A549 (cell line): ENCODE measurements around the gene PNMA1. TPM values are rescaled to one million over a fixed set of nuclear protein-coding genes. Genes with fewer than 3 reads are reported as not detected.

Experiments used
- ATAC-seq, 2 experiments: fragments of 200-7000 bp in 1 of 2; fragments of >200 bp in 1 of 2; cut with Nextera tagmentation in 1 of 2; cut with Tn5 transposase in 1 of 2; 3 replicates each; pipeline versions ENCODE4 v1.8.0 to v1.9.1; 2018 to 2020; ENCODE audit warnings: mild to moderate bottlenecking in 1 of 2, moderate library complexity in 1 of 2
- CTCF ChIA-PET: fragments of 300-600 bp; sonication (Branson Sonifier 250); formaldehyde crosslinking; extraction: SDS; loops from one replicate; lab custom pipeline; 2021; ENCODE audit warnings: antibody characterized with exemption, inconsistent platforms; lab: Yijun Ruan, JAX
- POLR2A ChIA-PET: fragments of 350-600 bp; formaldehyde crosslinking; extraction: SDS; loops from one replicate; lab custom pipeline; 2021; ENCODE audit warnings: antibody characterized with exemption, inconsistent platforms; lab: Yijun Ruan, JAX
- DNase-seq, 2 experiments: peaks; one replicate each; pipeline versions ENCODE4 v3.0.0 to v3.0.0-alpha.2; 2011 to 2016; ENCODE audit warnings: low read depth in 1 of 2, low spot score in 1 of 2
- FAIRE-seq: peaks from 2 replicates; lab custom pipeline; 2011; peaks lifted over from hg19 to GRCh38; lab: Jason Lieb, UNC
- H3K27ac ChIP-seq, 2 experiments: fragments of >200 bp; sonication (Bioruptor Twin); formaldehyde crosslinking; 3 replicates each; pipeline ENCODE4 v1.5.1; 2016 to 2017
- H3K4me1 ChIP-seq: fragments of >200 bp; sonication (Bioruptor Twin); formaldehyde crosslinking; 3 replicates; pipeline ENCODE4 v1.6.1; 2016
- H3K4me2 ChIP-seq: fragments of >200 bp; sonication (Bioruptor Twin); formaldehyde crosslinking; 3 replicates; pipeline ENCODE4 v1.6.1; 2016
- H3K4me3 ChIP-seq: fragments of >200 bp; sonication (Bioruptor Twin); formaldehyde crosslinking; 3 replicates; pipeline ENCODE4 v1.5.1; 2016
- H3K9me3 ChIP-seq: fragments of >200 bp; sonication (Bioruptor Twin); formaldehyde crosslinking; 3 replicates; pipeline ENCODE4 v1.6.1; 2016
- CBX2 ChIP-seq: fragments of 200-600 bp; sonication (generic); IDR thresholded peaks from 2 replicates; pipeline ENCODE4 v1.6.1; 2016; ENCODE audit warnings: low read depth, mild to moderate bottlenecking, borderline replicate concordance
- CHD2 ChIP-seq: fragments of 150-350 bp; IDR thresholded peaks from 2 replicates; pipeline ENCODE4 v1.6.1; 2014; ENCODE audit warnings: low read length; ENCODE audit not compliant: partially characterized antibody
- CHD4 ChIP-seq: fragments of 200-600 bp; sonication (generic); IDR thresholded peaks from 2 replicates; pipeline ENCODE4 v1.6.1; 2016; ENCODE audit warnings: antibody characterized with exemption, mild to moderate bottlenecking, borderline replicate concordance
- CTCF ChIP-seq: fragments of >200 bp; sonication (Bioruptor Twin); formaldehyde crosslinking; IDR thresholded peaks from 3 replicates; pipeline ENCODE4 v1.5.1; 2016
- EP300 ChIP-seq, 2 experiments: fragments of >200 bp; sonication (Bioruptor Twin); formaldehyde crosslinking; IDR thresholded peaks; 2 replicates in 1 of 2; 3 replicates in 1 of 2; pipeline ENCODE4 v1.6.1; 2016 to 2017
- GATA3 ChIP-seq: IDR thresholded peaks from 2 replicates; pipeline ENCODE4 v1.6.1; 2012; ENCODE audit warnings: borderline replicate concordance
- HMGXB4 ChIP-seq: fragments of 250-450 bp; sonication (Bioruptor Pico); IDR thresholded peaks from 2 replicates; pipeline ENCODE4 v1.5.0; 2021; ENCODE audit warnings: mild to moderate bottlenecking, moderate library complexity, borderline replicate concordance
- HOXB13 ChIP-seq: fragments of 250-450 bp; sonication (Bioruptor Pico); IDR thresholded peaks from 2 replicates; pipeline ENCODE4 v1.5.0; 2020; ENCODE audit warnings: low read depth, mild to moderate bottlenecking, moderate library complexity
- JUNB ChIP-seq: fragments of >200 bp; sonication (Bioruptor Twin); formaldehyde crosslinking; IDR thresholded peaks from 2 replicates; pipeline ENCODE4 v1.6.1; 2016
- KDM5A ChIP-seq: fragments of 200-600 bp; sonication (generic); IDR thresholded peaks from 2 replicates; pipeline ENCODE4 v1.6.1; 2016; ENCODE audit warnings: antibody characterized with exemption, mild to moderate bottlenecking
- RAD21 ChIP-seq, 2 experiments: fragments of >200 bp in 1 of 2; sonication (Bioruptor Twin) in 1 of 2; formaldehyde crosslinking in 1 of 2; IDR thresholded peaks in 1 of 2; conservative IDR thresholded peaks in 1 of 2; 2 replicates in 1 of 2; 3 replicates in 1 of 2; pipeline ENCODE4 v1.6.1; 2012 to 2018; ENCODE audit warnings: inconsistent platforms in 1 of 2
- RFX5 ChIP-seq: fragments of 450-650 bp; IDR thresholded peaks from 2 replicates; pipeline ENCODE4 v1.7.1; 2014; ENCODE audit warnings: antibody characterized with exemption, mild to moderate bottlenecking, moderate library complexity
- SMC3 ChIP-seq: fragments of >200 bp; sonication (Bioruptor Twin); formaldehyde crosslinking; IDR thresholded peaks from 3 replicates; pipeline ENCODE4 v1.6.1; 2018; ENCODE audit warnings: inconsistent platforms
- TP53 ChIP-seq: fragments of 250-450 bp; sonication (Bioruptor Pico); IDR thresholded peaks from 2 replicates; pipeline ENCODE4 v1.5.0; 2021; ENCODE audit warnings: mild to moderate bottlenecking, moderate library complexity
- USF2 ChIP-seq: fragments of 450-650 bp; IDR thresholded peaks from 2 replicates; pipeline ENCODE4 v1.6.1; 2014; ENCODE audit warnings: antibody characterized with exemption
- ZC3H11A ChIP-seq: fragments of 450-650 bp; IDR thresholded peaks from 2 replicates; pipeline ENCODE4 v1.6.1; 2014; ENCODE audit warnings: antibody characterized with exemption, mild to moderate bottlenecking
- ZNF302 ChIP-seq: fragments of 250-450 bp; sonication (Bioruptor Pico); IDR thresholded peaks from 2 replicates; pipeline ENCODE4 v1.9.0; 2021; ENCODE audit warnings: inconsistent platforms, mild to moderate bottlenecking, moderate library complexity
- WGBS: methylation state at CpG from one replicate; pipeline ENCODE4 v1.1.6; 2017; ENCODE audit errors: missing lambda C conversion rate; 5-methylcytosine and 5-hydroxymethylcytosine counted together
- polyA plus RNA-seq, 4 experiments: library from polyadenylated mRNA; depleted of rRNA in 3 of 4; stranded (reverse); fragments of >200 nt; fragmentation: RNase III in 1 of 4; extraction: RNeasy Plus Mini Kit Qiagen cat#74134 plus additional on column Dnase treatment in 1 of 4; gene quantifications; 2 replicates in 3 of 4; 3 replicates in 1 of 4; pipeline ENCODE4 v1.2.3, GENCODE V29; 2011 to 2017
- TF ChIP-seq, protein P1 (sequence below): fragments of >200 bp; sonication (Bioruptor Twin); formaldehyde crosslinking; IDR thresholded peaks from 3 replicates; pipeline ENCODE4 v1.6.1; 2016
- TF ChIP-seq, protein P2 (sequence below): fragments of 150-350 bp; IDR thresholded peaks from 2 replicates; pipeline ENCODE4 v1.6.1; 2014; ENCODE audit warnings: low read depth, mild to moderate bottlenecking, low read length
- TF ChIP-seq, protein P3 (sequence below): fragments of 250-450 bp; sonication (Bioruptor Pico); IDR thresholded peaks from 2 replicates; pipeline ENCODE4 v1.5.0; 2020; ENCODE audit warnings: low read depth, mild to moderate bottlenecking, moderate library complexity
- TF ChIP-seq, protein P4 (sequence below): fragments of 200-600 bp; sonication (generic); IDR thresholded peaks from 2 replicates; pipeline ENCODE4 v1.6.1; 2016; ENCODE audit warnings: antibody characterized with exemption, mild to moderate bottlenecking, moderate library complexity

Gene PNMA1
- polyA plus RNA-seq, 2 of the 4 experiments (the other 2 are of a cell fraction): 21.2 to 47.3 TPM

GRCh38 chr14:73674986-73675385, 39.2 kb downstream of the PNMA1 start:
- ChIA-PET POLR2A (no interaction called here), CTCF (interaction anchor here (0.6 to 1.7 kb wide), 5 partner anchors 13 to 594 kb away, joined by 3 to 10 read pairs (median 6); no protein-coding TSS in a partner anchor)
- TF ChIP-seq USF2 (no peak), GATA3 (no peak)
- TF ChIP-seq, protein P1, sequence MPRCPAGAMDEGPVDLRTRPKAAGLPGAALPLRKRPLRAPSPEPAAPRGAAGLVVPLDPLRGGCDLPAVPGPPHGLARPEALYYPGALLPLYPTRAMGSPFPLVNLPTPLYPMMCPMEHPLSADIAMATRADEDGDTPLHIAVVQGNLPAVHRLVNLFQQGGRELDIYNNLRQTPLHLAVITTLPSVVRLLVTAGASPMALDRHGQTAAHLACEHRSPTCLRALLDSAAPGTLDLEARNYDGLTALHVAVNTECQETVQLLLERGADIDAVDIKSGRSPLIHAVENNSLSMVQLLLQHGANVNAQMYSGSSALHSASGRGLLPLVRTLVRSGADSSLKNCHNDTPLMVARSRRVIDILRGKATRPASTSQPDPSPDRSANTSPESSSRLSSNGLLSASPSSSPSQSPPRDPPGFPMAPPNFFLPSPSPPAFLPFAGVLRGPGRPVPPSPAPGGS: no peak
- Histone ChIP-seq H3K4me2 (no peak overlapping the region), H3K27ac (no peak overlapping the region), H3K4me1 (peaks cover 5% of the 10 kb centered on the region; the same call in 1 of the 3 replicates), H3K4me3 (no peak overlapping the region), H3K9me3 (no peaks in the 10 kb centered on the region)
- ATAC-seq: no peak
- no peak for FAIRE-seq
- 94% methylated on average over 3 of the region's 3 CpGs for WGBS
- no peak for DNase-seq

DNA sequence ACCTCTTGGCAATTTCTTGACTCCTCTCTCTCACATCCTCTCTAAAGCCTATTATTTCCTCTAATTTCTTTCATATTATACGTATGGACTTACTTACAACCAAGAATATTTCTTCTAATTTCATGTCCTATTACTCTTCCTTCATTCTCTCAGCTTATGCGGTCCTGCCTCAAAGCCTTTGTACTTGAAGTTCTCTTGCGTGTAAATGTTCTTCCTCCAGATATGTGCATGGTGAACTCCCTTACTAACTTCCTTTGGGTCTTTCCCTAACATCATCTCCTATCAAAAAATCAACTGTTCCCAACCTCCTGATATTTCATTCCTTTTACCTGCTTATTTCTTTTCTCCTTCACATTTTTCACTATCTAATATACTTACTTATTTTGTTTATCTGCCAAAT, 46.3 kb downstream of the PNMA1 start:
- peaks cover 26% of the 10 kb centered on the region for H3K4me1 ChIP-seq
- H3K4me2 ChIP-seq: no peak overlapping the region
- CTCF ChIA-PET: interaction anchor here (0.9 to 1.7 kb wide), 3 partner anchors 14 to 24 kb away, joined by 4 to 5 read pairs (median 5); no protein-coding TSS in a partner anchor
- no peak for ATAC-seq
- POLR2A ChIA-PET: no interaction called here
- TF ChIP-seq, protein P2, sequence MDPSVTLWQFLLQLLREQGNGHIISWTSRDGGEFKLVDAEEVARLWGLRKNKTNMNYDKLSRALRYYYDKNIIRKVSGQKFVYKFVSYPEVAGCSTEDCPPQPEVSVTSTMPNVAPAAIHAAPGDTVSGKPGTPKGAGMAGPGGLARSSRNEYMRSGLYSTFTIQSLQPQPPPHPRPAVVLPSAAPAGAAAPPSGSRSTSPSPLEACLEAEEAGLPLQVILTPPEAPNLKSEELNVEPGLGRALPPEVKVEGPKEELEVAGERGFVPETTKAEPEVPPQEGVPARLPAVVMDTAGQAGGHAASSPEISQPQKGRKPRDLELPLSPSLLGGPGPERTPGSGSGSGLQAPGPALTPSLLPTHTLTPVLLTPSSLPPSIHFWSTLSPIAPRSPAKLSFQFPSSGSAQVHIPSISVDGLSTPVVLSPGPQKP: no peak
- no peak for TF ChIP-seq RAD21 (conservative IDR thresholded peaks at IDR 0.05 in 1 of 2, IDR thresholded peaks at IDR 0.05 in 1 of 2)
- no peak for TF ChIP-seq SMC3
- no peak for TF ChIP-seq EP300 (IDR thresholded peaks at IDR 0.05)
- TF ChIP-seq, protein P3, sequence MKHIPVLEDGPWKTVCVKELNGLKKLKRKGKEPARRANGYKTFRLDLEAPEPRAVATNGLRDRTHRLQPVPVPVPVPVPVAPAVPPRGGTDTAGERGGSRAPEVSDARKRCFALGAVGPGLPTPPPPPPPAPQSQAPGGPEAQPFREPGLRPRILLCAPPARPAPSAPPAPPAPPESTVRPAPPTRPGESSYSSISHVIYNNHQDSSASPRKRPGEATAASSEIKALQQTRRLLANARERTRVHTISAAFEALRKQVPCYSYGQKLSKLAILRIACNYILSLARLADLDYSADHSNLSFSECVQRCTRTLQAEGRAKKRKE (CRISPR knock-in tag): no peak
- TF ChIP-seq USF2: no peak
- no peak for TF ChIP-seq CBX2
- no peak for TF ChIP-seq CHD2
- TF ChIP-seq JUNB: no peak
- TF ChIP-seq KDM5A: no peak
- TF ChIP-seq TP53: no peak
- TF ChIP-seq CHD4: no peak
- TF ChIP-seq HOXB13 (CRISPR knock-in tag): no peak
- TF ChIP-seq ZNF302 (CRISPR knock-in tag): no peak
- TF ChIP-seq, protein P4, sequence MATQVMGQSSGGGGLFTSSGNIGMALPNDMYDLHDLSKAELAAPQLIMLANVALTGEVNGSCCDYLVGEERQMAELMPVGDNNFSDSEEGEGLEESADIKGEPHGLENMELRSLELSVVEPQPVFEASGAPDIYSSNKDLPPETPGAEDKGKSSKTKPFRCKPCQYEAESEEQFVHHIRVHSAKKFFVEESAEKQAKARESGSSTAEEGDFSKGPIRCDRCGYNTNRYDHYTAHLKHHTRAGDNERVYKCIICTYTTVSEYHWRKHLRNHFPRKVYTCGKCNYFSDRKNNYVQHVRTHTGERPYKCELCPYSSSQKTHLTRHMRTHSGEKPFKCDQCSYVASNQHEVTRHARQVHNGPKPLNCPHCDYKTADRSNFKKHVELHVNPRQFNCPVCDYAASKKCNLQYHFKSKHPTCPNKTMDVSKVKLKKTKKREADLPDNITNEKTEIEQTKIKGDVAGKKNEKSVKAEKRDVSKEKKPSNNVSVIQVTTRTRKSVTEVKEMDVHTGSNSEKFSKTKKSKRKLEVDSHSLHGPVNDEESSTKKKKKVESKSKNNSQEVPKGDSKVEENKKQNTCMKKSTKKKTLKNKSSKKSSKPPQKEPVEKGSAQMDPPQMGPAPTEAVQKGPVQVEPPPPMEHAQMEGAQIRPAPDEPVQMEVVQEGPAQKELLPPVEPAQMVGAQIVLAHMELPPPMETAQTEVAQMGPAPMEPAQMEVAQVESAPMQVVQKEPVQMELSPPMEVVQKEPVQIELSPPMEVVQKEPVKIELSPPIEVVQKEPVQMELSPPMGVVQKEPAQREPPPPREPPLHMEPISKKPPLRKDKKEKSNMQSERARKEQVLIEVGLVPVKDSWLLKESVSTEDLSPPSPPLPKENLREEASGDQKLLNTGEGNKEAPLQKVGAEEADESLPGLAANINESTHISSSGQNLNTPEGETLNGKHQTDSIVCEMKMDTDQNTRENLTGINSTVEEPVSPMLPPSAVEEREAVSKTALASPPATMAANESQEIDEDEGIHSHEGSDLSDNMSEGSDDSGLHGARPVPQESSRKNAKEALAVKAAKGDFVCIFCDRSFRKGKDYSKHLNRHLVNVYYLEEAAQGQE: no peak
- no peak for TF ChIP-seq CTCF
- TF ChIP-seq ZC3H11A: no peak
- no peak for TF ChIP-seq RFX5
- no peak for TF ChIP-seq HMGXB4 (CRISPR knock-in tag)
- H3K4me3 ChIP-seq: no peak overlapping the region
- no peak overlapping the region for H3K27ac ChIP-seq
- DNase-seq: no peak
- FAIRE-seq: no peak
- H3K9me3 ChIP-seq: no peaks in the 10 kb centered on the region
- 89% methylated on average over 3 of the region's 3 CpGs for WGBS
